Posterior cingulate gyrus (tissue), 11 donors: ENCODE measurements around the gene MRPL47.
"Not testable (repeated sequence)": the region's sequence is repeated elsewhere in the genome, so short reads cannot be mapped to it uniquely, and the experiment has no call there.

Experiments
- DNase-seq, 10 donors: peaks; one replicate each; pipeline versions ENCODE4 v3.0.0 to v3.0.0-alpha.2; 2020 to 2021; ENCODE audit warnings: mixed read lengths in 3 of 10
- intact Hi-C: fragments of 100-400 bp; cut with DNase I; formaldehyde crosslinking; loops from one replicate; pipeline ENCODE4 v1.15.1; 2023

MRPL47 gene

GRCh38 chr3:179604321-179605078 is at the start of gene MRPL47, which contains the start of gene NDUFB5:
TSS of gene MRPL47 (minus strand) at chr3:179604638. CDS start at chr3:179604624, 14 bp downstream.
TSS of gene NDUFB5 (plus strand) at chr3:179604794. CDS start at chr3:179604816, 22 bp downstream.
- peak; percentile 92 to 99 (median 96) for DNase-seq
- intact Hi-C loops, result loop anchor here (1.0 to 5.0 kb wide), 2 partner anchors 49 to 257 kb away; partner anchors contain the start of genes MFN1 and USP13

- peak; percentile 58 to 96 (median 75) for DNase-seq
- intact Hi-C loops, result loop anchor here (1.0 kb wide), 1 partner anchor 49 kb away; the partner anchor contains the start of genes MRPL47 and NDUFB5
Observed at GRCh38 chr3:179653096-179653797, 48.8 kb upstream of the MRPL47 start.

- DNase-seq, result peak; percentile 70 to 97 (median 76)
- intact Hi-C loops, result loop anchor here (1.0 kb wide), 1 partner anchor 48 kb away; the partner anchor contains the start of genes MRPL47 and NDUFB5
Observed at GRCh38 chr3:179652447-179653095, 48.1 kb upstream of the MRPL47 start, which contains the start of gene USP13. TSS of gene USP13 (plus strand) at chr3:179653040. CDS start at chr3:179653226, 186 bp downstream.

GRCh38 chr3:179651687-179652446 is 47.4 kb upstream of the MRPL47 start:
- no peak for DNase-seq
- intact Hi-C loops, result no loop called here

GRCh38 chr3:179646177-179646576 is 41.7 kb upstream of the MRPL47 start:
- DNase-seq, result no peak
- intact Hi-C loops, result no loop called here

- DNase-seq, intact Hi-C loops: not testable (repeated sequence)
Observed at GRCh38 chr3:179643837-179644236, 39.4 kb upstream of the MRPL47 start.

GRCh38 chr3:179642871-179643270 is 38.4 kb upstream of the MRPL47 start:
- no peak for DNase-seq
- intact Hi-C loops, result no loop called here

GRCh38 chr3:179640469-179640868 is 36.0 kb upstream of the MRPL47 start:
- intact Hi-C loops, result no loop called here
- DNase-seq, result no peak

- intact Hi-C loops, result no loop called here
Observed at GRCh38 chr3:179630753-179631451, 26.5 kb upstream of the MRPL47 start.

GRCh38 chr3:179624451-179624850 is 20.0 kb upstream of the MRPL47 start:
- intact Hi-C loops, result no loop called here
- DNase-seq, result no peak

More at GRCh38 chr3:179630753-179631451, 26.5 kb upstream of the MRPL47 start:
- DNase-seq, result no peak

GRCh38 chr3:179622023-179622422 is 17.6 kb upstream of the MRPL47 start:
- intact Hi-C loops, result no loop called here
- no peak for DNase-seq

GRCh38 chr3:179615458-179616173 is 11.2 kb upstream of the MRPL47 start:
- intact Hi-C loops, result no loop called here
- DNase-seq, result no peak

GRCh38 chr3:179613807-179614206 is 9.4 kb upstream of the MRPL47 start:
- intact Hi-C loops, result no loop called here
- no peak for DNase-seq

GRCh38 chr3:179610066-179610465 is 5.6 kb upstream of the MRPL47 start:
- DNase-seq, result no peak
- intact Hi-C loops, result no loop called here

GRCh38 chr3:179608931-179609720 is 4.7 kb upstream of the MRPL47 start:
- no peak for DNase-seq
- intact Hi-C loops, result no loop called here

- intact Hi-C loops, result no loop called here
- no peak for DNase-seq
Observed at GRCh38 chr3:179606534-179607085, 2.2 kb upstream of the MRPL47 start.

GRCh38 chr3:179603831-179604230 is 607 bp downstream of the MRPL47 start:
- DNase-seq, result no peak

More at GRCh38 chr3:179603831-179604230, 607 bp downstream of the MRPL47 start:
- intact Hi-C loops, result loop anchor here (1.0 to 5.0 kb wide), 2 partner anchors 49 to 257 kb away; partner anchors contain the start of genes MFN1 and USP13
